ENCODE results near the gene WDR11. TPM values are rescaled to one million over a fixed set of nuclear protein-coding genes. Genes with fewer than 3 reads are reported as not detected.

Gene WDR11, protein sequence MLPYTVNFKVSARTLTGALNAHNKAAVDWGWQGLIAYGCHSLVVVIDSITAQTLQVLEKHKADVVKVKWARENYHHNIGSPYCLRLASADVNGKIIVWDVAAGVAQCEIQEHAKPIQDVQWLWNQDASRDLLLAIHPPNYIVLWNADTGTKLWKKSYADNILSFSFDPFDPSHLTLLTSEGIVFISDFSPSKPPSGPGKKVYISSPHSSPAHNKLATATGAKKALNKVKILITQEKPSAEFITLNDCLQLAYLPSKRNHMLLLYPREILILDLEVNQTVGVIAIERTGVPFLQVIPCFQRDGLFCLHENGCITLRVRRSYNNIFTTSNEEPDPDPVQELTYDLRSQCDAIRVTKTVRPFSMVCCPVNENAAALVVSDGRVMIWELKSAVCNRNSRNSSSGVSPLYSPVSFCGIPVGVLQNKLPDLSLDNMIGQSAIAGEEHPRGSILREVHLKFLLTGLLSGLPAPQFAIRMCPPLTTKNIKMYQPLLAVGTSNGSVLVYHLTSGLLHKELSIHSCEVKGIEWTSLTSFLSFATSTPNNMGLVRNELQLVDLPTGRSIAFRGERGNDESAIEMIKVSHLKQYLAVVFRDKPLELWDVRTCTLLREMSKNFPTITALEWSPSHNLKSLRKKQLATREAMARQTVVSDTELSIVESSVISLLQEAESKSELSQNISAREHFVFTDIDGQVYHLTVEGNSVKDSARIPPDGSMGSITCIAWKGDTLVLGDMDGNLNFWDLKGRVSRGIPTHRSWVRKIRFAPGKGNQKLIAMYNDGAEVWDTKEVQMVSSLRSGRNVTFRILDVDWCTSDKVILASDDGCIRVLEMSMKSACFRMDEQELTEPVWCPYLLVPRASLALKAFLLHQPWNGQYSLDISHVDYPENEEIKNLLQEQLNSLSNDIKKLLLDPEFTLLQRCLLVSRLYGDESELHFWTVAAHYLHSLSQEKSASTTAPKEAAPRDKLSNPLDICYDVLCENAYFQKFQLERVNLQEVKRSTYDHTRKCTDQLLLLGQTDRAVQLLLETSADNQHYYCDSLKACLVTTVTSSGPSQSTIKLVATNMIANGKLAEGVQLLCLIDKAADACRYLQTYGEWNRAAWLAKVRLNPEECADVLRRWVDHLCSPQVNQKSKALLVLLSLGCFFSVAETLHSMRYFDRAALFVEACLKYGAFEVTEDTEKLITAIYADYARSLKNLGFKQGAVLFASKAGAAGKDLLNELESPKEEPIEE
- total RNA-seq (2014; rRNA removed; shearing (Covaris generic)): 39.3 and 40.4 TPM in 2 replicates

- DNase-seq (ENCODE audit: low spot score): peak; percentile 94
These were observed at the start of gene WDR11 for GRCh38 chr10:120850911-120851865. WDR11 (plus strand) TSS chr10:120851362; CDS start chr10:120851421, 59 bp downstream.

GRCh38 chr10:120802935-120803334, 48.2 kb upstream of the WDR11 start:
- DNase-seq (ENCODE audit: low spot score): no peak

- no peak for DNase-seq (ENCODE audit: low spot score)
These were observed 47.2 kb upstream of the WDR11 start for GRCh38 chr10:120803972-120804371.

- DNase-seq (ENCODE audit: low spot score): no peak
These were observed 45.9 kb upstream of the WDR11 start for GRCh38 chr10:120805014-120805812.

- no peak for DNase-seq (ENCODE audit: low spot score)
These were observed 45.1 kb upstream of the WDR11 start for GRCh38 chr10:120806081-120806480.

DNA sequence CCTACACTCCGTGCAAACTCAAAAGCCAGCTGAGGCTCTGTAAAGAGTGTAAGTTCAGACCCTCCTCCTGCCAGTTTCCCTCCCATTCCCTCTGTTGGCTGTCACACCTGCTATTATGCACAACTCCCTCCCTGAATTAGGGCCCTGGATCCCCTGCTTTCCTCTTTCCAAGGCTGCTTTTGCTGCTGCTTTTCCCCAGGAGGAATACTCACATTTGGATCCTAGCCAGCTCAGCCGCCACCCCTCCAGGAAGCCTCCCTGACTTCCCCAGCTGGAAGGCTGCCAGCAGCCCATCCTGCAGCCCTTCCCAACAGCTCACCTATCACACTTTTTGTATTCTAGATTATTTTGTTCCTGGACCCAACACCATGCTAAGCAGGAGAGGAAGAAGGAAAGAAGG, 40.9 kb upstream of the WDR11 start:
- no peak for DNase-seq (ENCODE audit: low spot score)

GRCh38 chr10:120813085-120813484, 38.1 kb upstream of the WDR11 start:
- DNase-seq (ENCODE audit: low spot score): no peak

DNA sequence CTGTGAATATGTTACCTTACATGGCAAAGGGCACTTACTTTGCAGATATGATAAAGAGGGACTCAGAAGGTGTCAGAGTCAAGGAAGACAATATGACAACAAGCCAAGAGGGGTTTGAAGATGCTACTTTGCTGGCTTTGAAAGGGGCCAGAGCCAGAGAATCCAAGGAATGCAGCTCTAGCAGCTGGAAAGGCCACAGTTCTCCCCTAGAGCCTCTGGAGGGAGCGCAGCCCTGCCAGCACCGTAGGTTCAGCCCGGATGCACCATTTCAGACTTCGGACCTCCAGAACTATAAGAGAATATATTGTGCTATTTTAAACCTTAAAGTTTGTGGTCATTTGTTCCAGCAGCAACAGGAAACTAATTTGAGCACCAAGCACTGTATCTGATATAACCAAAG, 32.9 kb upstream of the WDR11 start:
- no peak for DNase-seq (ENCODE audit: low spot score)

GRCh38 chr10:120819366-120819765, 31.8 kb upstream of the WDR11 start:
- DNase-seq (ENCODE audit: low spot score): no peak

DNA sequence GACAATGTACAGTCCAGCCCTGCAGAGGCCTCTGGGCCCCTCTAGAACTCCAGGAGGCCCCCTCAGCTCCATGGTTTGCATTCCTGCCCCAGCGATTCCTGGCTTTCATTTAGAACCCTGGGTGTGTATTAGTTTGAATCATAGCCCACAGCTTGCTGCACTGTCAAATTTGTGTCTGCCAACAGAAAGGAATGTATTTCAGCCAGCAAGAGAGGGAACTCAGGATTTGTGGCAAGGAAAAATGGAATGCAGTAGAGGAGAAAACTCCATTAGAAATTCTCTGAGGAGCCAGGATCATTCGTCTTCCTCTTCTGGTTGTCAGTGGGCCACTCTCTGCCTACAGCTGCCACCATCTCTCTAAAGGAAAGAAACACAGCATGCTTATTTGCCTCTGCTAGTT, 27.9 kb upstream of the WDR11 start:
- no peak for DNase-seq (ENCODE audit: low spot score)

- peak; percentile 65 for DNase-seq (ENCODE audit: low spot score)
These were observed 26.3 kb upstream of the WDR11 start for GRCh38 chr10:120824881-120825309.

- no peak for DNase-seq (ENCODE audit: low spot score)
These were observed 25.0 kb upstream of the WDR11 start for GRCh38 chr10:120825878-120826769.

GRCh38 chr10:120827251-120827875, 23.8 kb upstream of the WDR11 start:
- no peak for DNase-seq (ENCODE audit: low spot score)

- no peak for DNase-seq (ENCODE audit: low spot score)
These were observed 22.3 kb upstream of the WDR11 start for GRCh38 chr10:120828763-120829319.

GRCh38 chr10:120832106-120832505, 19.1 kb upstream of the WDR11 start:
- DNase-seq (ENCODE audit: low spot score): no peak

GRCh38 chr10:120833222-120833928, 17.8 kb upstream of the WDR11 start:
- peak; percentile 18 for DNase-seq (ENCODE audit: low spot score)

DNA sequence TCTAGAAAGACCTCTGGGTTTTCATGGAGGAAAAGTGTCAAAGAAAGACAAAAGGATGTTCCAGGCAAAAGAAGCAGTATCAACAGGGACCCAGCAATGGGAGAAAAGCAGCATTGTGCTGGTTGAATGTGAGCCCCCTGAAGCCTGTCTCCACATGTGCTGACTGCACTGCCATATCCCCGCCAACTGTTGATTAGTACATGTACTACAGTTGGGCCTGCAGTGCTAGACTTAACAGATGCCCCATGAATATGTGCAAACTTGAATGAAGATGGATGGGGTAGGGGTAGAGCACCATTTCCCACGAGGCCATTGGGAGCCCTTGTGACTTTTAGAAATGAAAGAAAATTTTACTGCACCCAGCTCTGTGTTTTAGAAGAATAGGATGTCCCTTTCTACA, 15.6 kb upstream of the WDR11 start:
- DNase-seq (ENCODE audit: low spot score): no peak
